H1 (cell line): ENCODE results near the gene PRADC1. TPM values are rescaled to one million over a fixed set of nuclear protein-coding genes. Genes with fewer than 3 reads are reported as not detected.

Experiments
- CTCF ChIA-PET: fragments of 300-600 bp; sonication (Branson Sonifier 250); formaldehyde crosslinking; loops from one replicate; lab custom pipeline; 2021; ENCODE audit not compliant: partially characterized antibody; lab: Charles Lee
- POLR2A ChIA-PET: fragments of 300-600 bp; sonication (Branson Sonifier 250); formaldehyde crosslinking; loops from one replicate; lab custom pipeline; 2021; ENCODE audit warnings: inconsistent platforms; ENCODE audit not compliant: partially characterized antibody; lab: Charles Lee
- DNase-seq, 2 experiments: peaks; one replicate each; pipeline versions ENCODE4 v3.0.0 to v3.0.0-alpha.2; 2010 to 2022; ENCODE audit warnings: low spot score in 2 of 2, low read depth in 1 of 2, mixed read lengths in 1 of 2
- FAIRE-seq: peaks from 2 replicates; lab custom pipeline; 2011; peaks lifted over from hg19 to GRCh38; lab: Jason Lieb, UNC
- H2AFZ ChIP-seq: 2 replicates; pipeline ENCODE4 v1.8.1; 2012; ENCODE audit warnings: low read length, inconsistent platforms
- H2AK5ac ChIP-seq: 2 replicates; pipeline ENCODE4 v1.6.1; 2013; ENCODE audit warnings: low read depth, low read length
- H2BK120ac ChIP-seq: replicated peaks from 2 replicates; pipeline ENCODE3; 2013; ENCODE audit warnings: low read depth, low read length, inconsistent platforms
- H2BK12ac ChIP-seq: 2 replicates; pipeline ENCODE4 v1.6.1; 2013; ENCODE audit warnings: low read depth, low read length
- H2BK15ac ChIP-seq: 2 replicates; pipeline ENCODE4 v1.6.1; 2013; ENCODE audit warnings: low read length
- H2BK20ac ChIP-seq: 2 replicates; pipeline ENCODE4 v1.6.1; 2013; ENCODE audit warnings: low read length
- H2BK5ac ChIP-seq: 2 replicates; pipeline ENCODE4 v1.6.1; 2013; ENCODE audit warnings: low read depth, low read length
- H3K14ac ChIP-seq: 2 replicates; pipeline ENCODE4 v1.6.1; 2013; ENCODE audit warnings: inconsistent platforms; ENCODE audit not compliant: insufficient read length
- H3K18ac ChIP-seq: 2 replicates; pipeline ENCODE4 v1.6.1; 2013; ENCODE audit warnings: low read length; ENCODE audit errors: extremely low read depth
- H3K23ac ChIP-seq: 2 replicates; pipeline ENCODE4 v1.6.1; 2013; ENCODE audit warnings: inconsistent platforms; ENCODE audit not compliant: insufficient read length
- H3K23me2 ChIP-seq: 2 replicates; pipeline ENCODE4 v1.6.1; 2013; ENCODE audit warnings: low read depth, low read length
- H3K27ac ChIP-seq: 2 replicates; pipeline ENCODE4 v1.6.1; 2011; ENCODE audit warnings: low read depth, low read length, inconsistent platforms
- H3K27me3 ChIP-seq, 4 experiments: replicated peaks in 1 of 4; 1 replicate in 1 of 4; 2 replicates in 3 of 4; pipeline versions ENCODE4 v1.6.1 to v1.8.1; 2011 to 2013; ENCODE audit warnings: low read length in 3 of 4, mild to moderate bottlenecking in 3 of 4, inconsistent platforms in 2 of 4, mixed read lengths in 2 of 4, moderate library complexity in 1 of 4; ENCODE audit not compliant: control insufficient read depth in 3 of 4, insufficient read depth in 3 of 4; ENCODE audit errors: extremely low read depth in 1 of 4
- H3K36me3 ChIP-seq, 4 experiments: 2 replicates each; pipeline versions ENCODE4 v1.6.1 to v1.8.1; 2011 to 2013; ENCODE audit warnings: mild to moderate bottlenecking in 4 of 4, low read length in 3 of 4, moderate library complexity in 2 of 4, control low read depth in 1 of 4, inconsistent platforms in 1 of 4; ENCODE audit not compliant: insufficient read depth in 4 of 4, control insufficient read depth in 2 of 4
- H3K4ac ChIP-seq: replicated peaks from 2 replicates; pipeline ENCODE3; 2013; ENCODE audit warnings: low read length, low read depth, mixed read lengths, inconsistent platforms; ENCODE audit not compliant: insufficient read length
- H3K4me1 ChIP-seq, 4 experiments: replicated peaks in 1 of 4; 1 replicate in 1 of 4; 2 replicates in 3 of 4; pipeline versions ENCODE4 v1.6.1 to v1.8.1; 2011 to 2013; ENCODE audit warnings: low read length in 3 of 4, inconsistent platforms in 2 of 4, mixed read lengths in 1 of 4; ENCODE audit not compliant: insufficient read depth in 4 of 4, control insufficient read depth in 3 of 4
- H3K4me2 ChIP-seq, 2 experiments: 2 replicates each; pipeline versions ENCODE4 v1.6.1 to v1.8.1; 2011 to 2013; ENCODE audit warnings: low read depth in 2 of 2, low read length in 2 of 2, control low read depth in 1 of 2, inconsistent platforms in 1 of 2, mild to moderate bottlenecking in 1 of 2; ENCODE audit not compliant: insufficient read depth in 1 of 2
- H3K4me3 ChIP-seq, 4 experiments: fragments of 200-600, 300-600 bp in 1 of 4; sonication (generic), shearing (Covaris generic), sonication (Bioruptor Twin) in 1 of 4; 2 replicates each; pipeline versions ENCODE4 v1.5.1 to v1.8.1; 2011 to 2016; ENCODE audit warnings: low read length in 4 of 4, low read depth in 3 of 4, control low read depth in 2 of 4, inconsistent platforms in 2 of 4, mild to moderate bottlenecking in 2 of 4, mixed read lengths in 1 of 4, moderate library complexity in 1 of 4; ENCODE audit not compliant: insufficient read depth in 2 of 4; ENCODE audit errors: extremely low read depth in 1 of 4
- H3K56ac ChIP-seq: replicated peaks from 2 replicates; pipeline ENCODE3; 2013; ENCODE audit warnings: low read depth, mild to moderate bottlenecking, mixed read lengths, low read length, inconsistent platforms; ENCODE audit not compliant: insufficient read length
- H3K79me1 ChIP-seq: 2 replicates; pipeline ENCODE4 v1.6.1; 2013; ENCODE audit warnings: low read depth, low read length, control low read depth
- H3K79me2 ChIP-seq, 2 experiments: 2 replicates each; pipeline versions ENCODE4 v1.6.1 to v1.8.1; 2012 to 2013; ENCODE audit warnings: low read length in 2 of 2, mild to moderate bottlenecking in 2 of 2, inconsistent platforms in 1 of 2; ENCODE audit not compliant: insufficient read depth in 2 of 2, control insufficient read depth in 1 of 2
- H3K9ac ChIP-seq, 4 experiments: replicated peaks in 1 of 4; 1 replicate in 1 of 4; 2 replicates in 3 of 4; pipeline versions ENCODE4 v1.6.1 to v1.8.1; 2011 to 2013; ENCODE audit warnings: low read depth in 3 of 4, low read length in 3 of 4, control low read depth in 2 of 4, mild to moderate bottlenecking in 2 of 4, moderate library complexity in 2 of 4, inconsistent platforms in 1 of 4; ENCODE audit errors: extremely low read depth in 1 of 4
- H3K9me3 ChIP-seq, 2 experiments: 2 replicates each; pipeline versions ENCODE4 v1.6.1 to v1.8.1; 2012 to 2013; ENCODE audit warnings: mild to moderate bottlenecking in 2 of 2, moderate library complexity in 2 of 2, control low read depth in 1 of 2, inconsistent platforms in 1 of 2, low read depth in 1 of 2, low read length in 1 of 2, mixed read lengths in 1 of 2; ENCODE audit not compliant: insufficient read depth in 2 of 2
- H4K20me1 ChIP-seq, 2 experiments: replicated peaks in 1 of 2; 2 replicates each; pipeline versions ENCODE3 to v1.8.1; 2011 to 2013; ENCODE audit warnings: inconsistent platforms in 2 of 2, low read length in 2 of 2, mild to moderate bottlenecking in 1 of 2; ENCODE audit not compliant: insufficient read depth in 2 of 2, control insufficient read depth in 1 of 2
- H4K5ac ChIP-seq: 2 replicates; pipeline ENCODE4 v1.6.1; 2013; ENCODE audit warnings: low read length, low read depth, mixed read lengths, inconsistent platforms; ENCODE audit not compliant: insufficient read length
- H4K8ac ChIP-seq: 2 replicates; pipeline ENCODE4 v1.8.0; 2013; ENCODE audit warnings: mild to moderate bottlenecking, moderate library complexity, low read length, inconsistent platforms; ENCODE audit not compliant: insufficient read depth; ENCODE audit errors: extremely low read depth
- H4K91ac ChIP-seq: replicated peaks from 2 replicates; pipeline ENCODE3; 2013; ENCODE audit warnings: low read length, mixed read lengths, inconsistent platforms; ENCODE audit not compliant: insufficient read length
- BRCA1 ChIP-seq: IDR thresholded peaks from 2 replicates; pipeline ENCODE4 v1.6.1; 2012; ENCODE audit warnings: low read depth, low read length, improper control_type of control experiment
- CEBPB ChIP-seq: IDR thresholded peaks from 2 replicates; pipeline ENCODE4 v1.6.1; 2012; ENCODE audit warnings: low read depth, low read length
- HDAC6 ChIP-seq: IDR thresholded peaks from one replicate; pipeline ENCODE4 v1.7.1; 2012; ENCODE audit warnings: low read depth, mild to moderate bottlenecking, inconsistent platforms, low read length, moderate library complexity
- NANOG ChIP-seq: IDR thresholded peaks from 2 replicates; pipeline ENCODE4 v1.6.1; 2011; ENCODE audit warnings: low read length, low read depth, mild to moderate bottlenecking, inconsistent platforms; ENCODE audit not compliant: insufficient read depth, poor library complexity, severe bottlenecking
- POLR2A ChIP-seq, 2 experiments: IDR thresholded peaks; 1 replicate in 1 of 2; 2 replicates in 1 of 2; pipeline ENCODE4 v1.6.1; 2011; ENCODE audit warnings: low read depth in 2 of 2, low read length in 2 of 2, mild to moderate bottlenecking in 2 of 2; ENCODE audit errors: control extremely low read depth in 1 of 2
- RBBP5 ChIP-seq: IDR thresholded peaks from 2 replicates; pipeline ENCODE4 v1.7.1; 2012; ENCODE audit warnings: low read depth, mild to moderate bottlenecking, inconsistent platforms, low read length, moderate library complexity, borderline replicate concordance
- RNF2 ChIP-seq: fragments of 200-900, 300-1000 bp; sonication (generic); IDR thresholded peaks from 2 replicates; pipeline ENCODE4 v1.7.1; 2016; ENCODE audit warnings: borderline replicate concordance, low read depth, mild to moderate bottlenecking, antibody characterized with exemption, low read length; ENCODE audit not compliant: poor library complexity, severe bottlenecking; ENCODE audit errors: missing control alignments
- TAF1 ChIP-seq: IDR thresholded peaks from 2 replicates; pipeline ENCODE4 v1.6.1; 2011; ENCODE audit warnings: mild to moderate bottlenecking, low read depth, low read length
- TCF12 ChIP-seq: IDR thresholded peaks from 2 replicates; pipeline ENCODE4 v1.6.1; 2011; ENCODE audit warnings: low read depth, mild to moderate bottlenecking, low read length
- WGBS, 2 experiments: shearing (Covaris generic) in 1 of 2; methylation state at CpG; one replicate each; pipeline versions ENCODE4 v1.1.6 to v1.1.7; 2013 to 2015; ENCODE audit warnings: low lambda C conversion rate in 2 of 2, mixed read lengths in 2 of 2, inconsistent platforms in 1 of 2, low coverage in 1 of 2, missing lambda C conversion rate in 1 of 2; ENCODE audit not compliant: insufficient replicate concordance in 2 of 2, insufficient coverage in 1 of 2, insufficient read length in 1 of 2; ENCODE audit errors: extremely low coverage in 1 of 2, missing lambda C conversion rate in 1 of 2; 5-methylcytosine and 5-hydroxymethylcytosine counted together
- polyA plus RNA-seq, 7 experiments: library from polyadenylated mRNA; depleted of rRNA in 3 of 7; stranded (reverse) in 5 of 7; unstranded in 2 of 7; fragments of >200 nt in 5 of 7; fragments of 200-250 nt in 2 of 7; gene quantifications; 1 replicate in 5 of 7; 2 replicates in 1 of 7; 4 replicates in 1 of 7; pipeline versions ENCODE4 v1.2.1 to v1.2.3, GENCODE V29; 2011 to 2013; ENCODE audit warnings: missing spikeins in 2 of 7, mixed read lengths in 2 of 7
- total RNA-seq: library from RNA; stranded (reverse); fragmentation: NEBNext Ultra II Directional; extraction: Animal tissue kit (Norgen Biotek cat#: 25700); gene quantifications from 2 replicates; pipeline ENCODE4 v1.2.1, GENCODE V29; 2021

PRADC1 gene
- total and polyA plus RNA-seq, 2 of the 8 experiments (the other 6 are each of a cell fraction or from before 2014, with no cell fraction given), result 8.9 to 13.1 TPM

- H4K20me1 ChIP-seq, result peaks cover 3 to 4% of the 10 kb centered on the region in 2 experiments
- H3K27me3 ChIP-seq, result peaks cover 0 to 3% (median 0%) of the 10 kb centered on the region in 4 experiments; a peak in 1 of 7 replicates
- H2BK5ac ChIP-seq, result no peak overlapping the region
- ChIA-PET CTCF (interaction anchor here (1.2 to 2.1 kb wide), 4 partner anchors 15 to 73 kb away, joined by 3 to 7 read pairs (median 4); partner anchors contain the start of gene NOTO), POLR2A (interaction anchor here (1.6 to 11.5 kb wide), 4 partner anchors 11 to 36 kb away, joined by 4 to 113 read pairs (median 8); partner anchors contain the start of genes CCT7, NOTO and PRADC1)
- H3K27ac ChIP-seq, result no peak overlapping the region
- H3K4me1 ChIP-seq, result peaks cover 2 to 3% (median 2%) of the 10 kb centered on the region in 4 experiments; a peak in 4 of 7 replicates
- peaks cover 0 to 14% (median 4%) of the 10 kb centered on the region in 4 experiments; a peak in 5 of 8 replicates for H3K36me3 ChIP-seq
- no peak overlapping the region for H4K8ac ChIP-seq
- peaks cover 3% of the 10 kb centered on the region; the same call in 1 of the 2 replicates for H3K23me2 ChIP-seq
- no peak overlapping the region for H2BK15ac ChIP-seq
- H3K14ac ChIP-seq, result no peak overlapping the region
- no peak overlapping the region for H3K4me3 ChIP-seq
- no peak overlapping the region for H3K23ac ChIP-seq
- no peak overlapping the region for H2BK120ac ChIP-seq
- H3K79me2 ChIP-seq, result peaks cover 5 to 38% of the 10 kb centered on the region in 2 experiments
- DNase-seq (no peak), FAIRE-seq (no peak)
- no peak overlapping the region for H4K5ac ChIP-seq
- TF ChIP-seq BRCA1 (no peak), RBBP5 (no peak), POLR2A (IDR thresholded peaks at IDR 0.05; ENCODE audit: control extremely low read depth in 1 of 2, low read depth in 2 of 2, low read length in 2 of 2) (no peak), CEBPB (no peak), NANOG (no peak), TAF1 (no peak), RNF2 (no peak), TCF12 (no peak), HDAC6 (no peak)
- H2AK5ac ChIP-seq, result no peak overlapping the region
- no peak overlapping the region for H2AFZ ChIP-seq
- WGBS, 2 experiments, result 94% methylated on average over 5 of the region's 5 CpGs; no CpG with 5 or more reads in 1 of the 2 experiments
- no peak overlapping the region for H3K4me2 ChIP-seq
- peaks cover 15% of the 10 kb centered on the region for H3K79me1 ChIP-seq
- no peak overlapping the region for H3K56ac ChIP-seq
- no peak overlapping the region for H3K4ac ChIP-seq
- H2BK12ac ChIP-seq, result no peak overlapping the region
- no peak overlapping the region for H4K91ac ChIP-seq
- no peaks in the 10 kb centered on the region for H3K9me3 ChIP-seq
- no peak overlapping the region for H2BK20ac ChIP-seq
- no peak overlapping the region for H3K9ac ChIP-seq
- no peak overlapping the region for H3K18ac ChIP-seq
Measured at GRCh38 chr2:73217160-73217559, 15.9 kb downstream of the PRADC1 start.
